OCI-LY3 (cell line): ENCODE measurements around the gene HDGFL2.

ENCODE experiments used
- H2AFZ ChIP-seq: fragments of 200-600, 300-600 bp; shearing (Covaris generic); 2 replicates; pipeline ENCODE4 v1.6.0; 2014; ENCODE audit warnings: antibody characterized with exemption, low read depth, low read length
- H3K27ac ChIP-seq: fragments of 200-600, 300-600 bp; sonication (generic); 2 replicates; pipeline ENCODE4 v1.5.1; 2014; ENCODE audit warnings: mild to moderate bottlenecking, low read length, moderate library complexity, mixed read lengths
- H3K27me3 ChIP-seq: fragments of 200-600, 300-600 bp; sonication (generic); 2 replicates; pipeline ENCODE4 v1.6.1; 2014; ENCODE audit warnings: low read depth, low read length, mixed read lengths
- H3K36me3 ChIP-seq: fragments of 200-600, 300-600 bp; sonication (generic); replicated peaks from 2 replicates; pipeline ENCODE3; 2014; ENCODE audit warnings: low read depth, low read length, mixed read lengths
- H3K4me1 ChIP-seq: fragments of 300-600, 200-600 bp; sonication (generic); 2 replicates; pipeline ENCODE4 v1.6.1; 2014; ENCODE audit warnings: low read length, mixed read lengths
- H3K4me2 ChIP-seq: fragments of 200-600, 300-600 bp; sonication (generic); 2 replicates; pipeline ENCODE4 v1.6.1; 2014; ENCODE audit warnings: low read length, mixed read lengths
- H3K4me3 ChIP-seq: fragments of 300-600, 200-600 bp; sonication (generic); 2 replicates; pipeline ENCODE4 v1.5.1; 2014; ENCODE audit warnings: antibody characterized with exemption, mild to moderate bottlenecking, low read length, moderate library complexity
- H3K79me2 ChIP-seq: fragments of 300-600, 200-600 bp; shearing (Covaris generic); 2 replicates; pipeline ENCODE4 v1.6.1; 2014; ENCODE audit warnings: mild to moderate bottlenecking, low read length, mixed read lengths
- H3K9ac ChIP-seq: fragments of 300-600, 200-600 bp; shearing (Covaris generic); 2 replicates; pipeline ENCODE4 v1.6.0; 2014; ENCODE audit warnings: mild to moderate bottlenecking, low read length, moderate library complexity
- H3K9me3 ChIP-seq: fragments of 200-600, 300-600 bp; shearing (Covaris generic); 2 replicates; pipeline ENCODE4 v1.6.1; 2014; ENCODE audit warnings: low read length, mixed read lengths; ENCODE audit not compliant: insufficient read depth
- H4K20me1 ChIP-seq: fragments of 200-600, 300-600 bp; sonication (generic); 2 replicates; pipeline ENCODE4 v1.6.1; 2016; ENCODE audit warnings: low read length, mixed read lengths; ENCODE audit not compliant: insufficient read depth
- CTCF ChIP-seq: fragments of 200-600, 300-600 bp; sonication (generic); IDR thresholded peaks from 2 replicates; pipeline ENCODE4 v1.5.1; 2014; ENCODE audit warnings: antibody characterized with exemption, low read length, low read depth
- EZH2phosphoT487 ChIP-seq: fragments of 200-600 bp; shearing (Covaris generic); IDR thresholded peaks from 2 replicates; pipeline ENCODE4 v1.6.1; 2018; ENCODE audit warnings: antibody characterized with exemption, mixed run types, low read depth

HDGFL2 gene

DNA sequence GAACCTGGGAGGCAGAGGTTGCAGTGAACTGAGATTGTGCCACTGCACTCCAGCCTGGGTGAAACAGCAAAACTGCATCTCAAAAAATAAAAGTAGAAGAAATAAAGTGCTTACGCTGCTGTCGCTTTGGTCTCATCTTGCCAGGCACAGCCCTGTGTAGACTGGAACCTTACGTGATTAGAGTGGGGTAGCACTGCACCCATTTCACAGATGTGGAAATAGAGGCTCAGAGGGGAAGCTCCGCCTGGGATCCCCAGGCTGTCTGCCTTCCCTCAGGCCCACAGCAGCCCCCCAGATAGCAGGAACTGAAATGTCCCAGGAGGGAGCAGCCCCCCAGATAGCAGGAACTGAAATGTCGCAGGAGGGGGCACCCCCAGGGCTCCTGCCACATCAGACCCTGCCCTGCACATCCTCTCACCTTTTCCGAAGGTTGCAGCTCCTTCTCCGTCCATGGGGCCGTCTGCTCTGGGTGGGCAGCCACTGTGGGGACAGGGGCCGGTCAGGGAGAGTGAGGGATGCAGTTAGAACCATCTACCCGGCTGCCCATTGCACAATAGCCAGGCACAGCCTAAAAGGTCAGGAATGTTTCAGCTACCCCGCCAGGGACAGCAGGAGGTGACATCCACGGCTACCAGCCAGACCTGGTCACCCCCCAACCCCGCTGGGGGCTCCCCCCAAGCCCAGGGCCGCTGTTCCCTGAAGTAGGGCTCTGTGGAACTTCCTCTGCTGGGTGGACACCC lies 44.3 kb downstream of the HDGFL2 start:
- Histone ChIP-seq H2AFZ (peak overlapping the region; percentile 22; the same call in 1 of the 2 replicates), H3K9me3 (no peaks in the 10 kb centered on the region), H3K27me3 (peaks cover 4% of the 10 kb centered on the region), H3K4me2 (peak overlapping the region; percentile 56), H3K9ac (peak overlapping the region; percentile 10; the same call in 1 of the 2 replicates), H3K79me2 (no peaks in the 10 kb centered on the region), H3K4me1 (peaks cover 19% of the 10 kb centered on the region), H3K36me3 (no peaks in the 10 kb centered on the region), H3K27ac (0 out of 2 replicates have a peak overlapping the region, but pooled peaks have one; percentile 3), H4K20me1 (no peaks in the 10 kb centered on the region), H3K4me3 (peak overlapping the region; percentile 25; the same call in 1 of the 2 replicates)
- TF ChIP-seq EZH2phosphoT487 (no peak), CTCF (no peak)

- Histone ChIP-seq H3K79me2 (no peaks in the 10 kb centered on the region), H3K4me3 (no peak overlapping the region), H4K20me1 (no peaks in the 10 kb centered on the region), H3K4me1 (peaks cover 19% of the 10 kb centered on the region), H3K4me2 (peak overlapping the region; percentile 56), H3K36me3 (no peaks in the 10 kb centered on the region), H3K27me3 (peaks cover 10% of the 10 kb centered on the region), H3K9ac (peak overlapping the region; percentile 10; the same call in 1 of the 2 replicates), H3K27ac (no peak overlapping the region), H2AFZ (peak overlapping the region; percentile 22; the same call in 1 of the 2 replicates), H3K9me3 (no peaks in the 10 kb centered on the region)
- TF ChIP-seq EZH2phosphoT487 (no peak), CTCF (no peak)
These were observed 44.8 kb downstream of the HDGFL2 start for GRCh38 chr19:4516939-4517300.

DNA sequence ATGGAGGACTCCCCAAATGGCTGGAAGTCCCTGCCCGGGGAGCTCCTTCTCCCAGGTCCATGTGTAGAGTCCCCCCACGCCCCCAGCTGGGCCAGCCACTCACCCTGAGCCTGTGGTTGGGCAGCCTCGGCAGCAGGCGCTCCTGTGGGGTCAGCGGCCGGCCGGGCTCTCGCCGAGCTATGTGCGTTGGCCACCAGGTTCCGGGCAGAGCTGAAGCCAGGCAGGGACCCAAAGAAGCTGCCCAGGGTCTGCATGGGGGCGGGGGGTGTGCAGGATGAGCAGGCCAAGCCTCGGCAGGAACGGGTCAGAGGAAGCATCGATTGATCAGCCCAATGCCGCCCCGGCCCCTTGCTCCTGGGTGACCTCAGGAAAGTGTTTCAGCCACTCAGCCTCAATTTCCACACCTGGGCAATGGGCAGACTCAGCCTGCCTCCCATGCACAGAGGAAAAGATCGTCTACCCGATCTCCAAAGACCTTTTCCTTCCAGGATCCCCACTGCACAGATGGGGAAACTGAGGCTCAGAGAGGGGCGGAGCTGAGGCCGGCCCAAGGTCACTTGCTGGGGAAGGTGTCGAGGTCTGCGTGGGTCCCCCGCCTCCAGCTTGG lies 45.5 kb downstream of the HDGFL2 start:
- H3K4me2 ChIP-seq = no peak overlapping the region; the same call in 1 of the 2 replicates
- H3K4me1 ChIP-seq = peaks cover 19% of the 10 kb centered on the region
- H4K20me1 ChIP-seq = no peaks in the 10 kb centered on the region
- H3K27ac ChIP-seq = no peak overlapping the region
- H3K4me3 ChIP-seq = no peak overlapping the region
- H3K9ac ChIP-seq = no peak overlapping the region
- no peaks in the 10 kb centered on the region for H3K36me3 ChIP-seq
- no peaks in the 10 kb centered on the region for H3K79me2 ChIP-seq
- peaks cover 12% of the 10 kb centered on the region for H3K27me3 ChIP-seq
- no peak for TF ChIP-seq EZH2phosphoT487
- no peak for TF ChIP-seq CTCF
- no peak overlapping the region for H2AFZ ChIP-seq
- no peaks in the 10 kb centered on the region for H3K9me3 ChIP-seq

DNA sequence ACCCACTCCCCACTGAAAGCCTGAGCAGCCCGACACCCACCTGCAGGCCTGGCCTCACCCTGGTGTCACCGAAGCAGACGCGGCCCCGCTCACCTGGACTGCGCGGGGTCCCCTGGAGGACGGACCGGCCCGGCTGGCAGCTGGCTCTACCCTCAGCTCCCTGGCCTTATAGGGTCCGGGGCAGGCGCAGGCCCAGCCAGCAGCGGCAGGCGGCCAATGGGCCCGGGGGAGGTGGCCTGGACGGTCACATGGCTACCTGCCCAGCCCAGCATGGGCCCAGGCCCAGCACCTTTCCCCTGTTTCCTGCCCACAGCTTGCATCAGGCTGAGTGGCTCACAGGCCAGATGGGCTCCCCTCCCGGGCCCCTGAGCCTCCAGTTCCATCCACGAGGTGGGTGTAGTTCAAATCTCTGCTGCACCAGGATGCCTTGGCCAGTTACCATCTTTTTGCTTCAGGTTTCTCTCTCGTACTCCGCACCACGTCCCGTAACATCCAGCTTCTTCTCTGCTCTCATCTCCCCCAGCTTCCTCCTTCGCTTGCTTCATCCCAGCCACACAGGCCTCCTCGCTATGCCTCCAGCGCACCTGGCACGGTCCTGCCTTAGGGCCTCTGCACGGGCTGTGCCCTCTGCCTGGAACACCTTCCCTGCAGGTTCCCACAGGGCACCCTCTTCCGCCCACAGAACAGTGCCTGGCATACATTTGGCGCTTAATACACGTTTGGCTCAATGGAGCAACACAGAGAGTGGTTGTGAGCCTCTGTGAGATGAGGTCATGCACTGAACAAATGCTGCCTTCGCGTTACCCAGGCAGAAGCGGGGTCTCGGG lies 46.5 kb downstream of the HDGFL2 start, which contains the start of gene PLIN4:
Gene PLIN4 (minus strand): TSS at position 142 of the 827 bp plus-strand sequence. CDS start 214 bp downstream, outside the sequence.
- Histone ChIP-seq H3K36me3 (no peaks in the 10 kb centered on the region), H4K20me1 (no peaks in the 10 kb centered on the region), H3K9me3 (no peaks in the 10 kb centered on the region), H2AFZ (no peak within 1 kb of the TSS), H3K4me3 (no peak within 1 kb of the TSS), H3K4me2 (no peak within 1 kb of the TSS), H3K79me2 (no peaks in the 10 kb centered on the region), H3K27me3 (peaks cover 12% of the 10 kb centered on the region), H3K4me1 (peaks cover 19% of the 10 kb centered on the region), H3K9ac (no peak within 1 kb of the TSS), H3K27ac (no peak within 1 kb of the TSS)
- TF ChIP-seq EZH2phosphoT487 (no peak), CTCF (no peak)
